Measurements from ENCODE around the gene PPP1R14C. TPM values are rescaled to one million over a fixed set of nuclear protein-coding genes. Genes with fewer than 3 reads are reported as not detected.

Gene PPP1R14C
- total RNA-seq, 2 donors from 2014 or later, result 0.26 to 0.33 TPM

- H3K27me3 ChIP-seq, result no peaks in the 10 kb centered on the region
- no peak for TF ChIP-seq CTCF (IDR thresholded peaks at IDR 0.05)
- no peak for TF ChIP-seq POLR2A (IDR thresholded peaks at IDR 0.05)
- intact Hi-C loops (cut with DNase I), result no loop called here
- no peaks in the 10 kb centered on the region for H3K36me3 ChIP-seq (replicated peaks in 1 of 2; ENCODE audit: insufficient read depth in 1 of 2, low read depth in 2 of 2)
- H3K27ac ChIP-seq, result no peak overlapping the region
- DNase-seq (no peak), ATAC-seq (no peak)
- no peaks in the 10 kb centered on the region for H3K4me1 ChIP-seq
- no peaks in the 10 kb centered on the region for H3K9me3 ChIP-seq
- 84 to 85% methylated on average over 8 of the region's 8 CpGs for WGBS, 2 donors
- H3K4me3 ChIP-seq, result no peak overlapping the region
Measured at GRCh38 chr6:150256618-150257272, 113.9 kb downstream of the PPP1R14C start.

GRCh38 chr6:150258381-150258780 is 115.5 kb downstream of the PPP1R14C start:
- no peaks in the 10 kb centered on the region for H3K4me1 ChIP-seq
- H3K9me3 ChIP-seq, result no peaks in the 10 kb centered on the region
- H3K27ac ChIP-seq, result no peak overlapping the region
- ATAC-seq (no peak), DNase-seq (no peak)
- no peaks in the 10 kb centered on the region for H3K27me3 ChIP-seq
- no peak for TF ChIP-seq CTCF (IDR thresholded peaks at IDR 0.05)
- no peak for TF ChIP-seq POLR2A (IDR thresholded peaks at IDR 0.05)
- intact Hi-C loops (cut with DNase I), result no loop called here
- no peak overlapping the region for H3K4me3 ChIP-seq
- WGBS, 2 donors, result 95 to 97% methylated on average over 5 of the region's 5 CpGs
- no peaks in the 10 kb centered on the region for H3K36me3 ChIP-seq (replicated peaks in 1 of 2; ENCODE audit: insufficient read depth in 1 of 2, low read depth in 2 of 2)

- Histone ChIP-seq H3K27me3 (no peaks in the 10 kb centered on the region), H3K9me3 (no peaks in the 10 kb centered on the region), H3K36me3 (replicated peaks in 1 of 2; ENCODE audit: insufficient read depth in 1 of 2, low read depth in 2 of 2) (no peaks in the 10 kb centered on the region), H3K27ac (no peak overlapping the region), H3K4me3 (no peak overlapping the region), H3K4me1 (no peaks in the 10 kb centered on the region)
- 80 to 89% methylated on average over 2 of the region's 2 CpGs for WGBS, 2 donors
- TF ChIP-seq POLR2A (IDR thresholded peaks at IDR 0.05) (no peak), CTCF (IDR thresholded peaks at IDR 0.05) (no peak)
- intact Hi-C loops (cut with DNase I), result no loop called here
- ATAC-seq (no peak), DNase-seq (no peak)
Measured at GRCh38 chr6:150260931-150261330, 118.1 kb downstream of the PPP1R14C start.

- no peaks in the 10 kb centered on the region for H3K9me3 ChIP-seq
- H3K36me3 ChIP-seq (replicated peaks in 1 of 2; ENCODE audit: insufficient read depth in 1 of 2, low read depth in 2 of 2), result no peaks in the 10 kb centered on the region
- no peak overlapping the region for H3K27ac ChIP-seq
- no peak for DNase-seq
- WGBS, 2 donors, result 73 to 76% methylated on average over 16 of the region's 16 CpGs
- H3K4me1 ChIP-seq, result no peaks in the 10 kb centered on the region
- H3K4me3 ChIP-seq, result no peak overlapping the region
- TF ChIP-seq CTCF (IDR thresholded peaks at IDR 0.05) (no peak), POLR2A (IDR thresholded peaks at IDR 0.05) (no peak)
- no peaks in the 10 kb centered on the region for H3K27me3 ChIP-seq
- no peak for ATAC-seq
- intact Hi-C loops (cut with DNase I), result no loop called here
Measured at GRCh38 chr6:150261997-150262697, 119.3 kb downstream of the PPP1R14C start.

Data from body of pancreas (tissue), 4 donors.